ENCODE data around the gene IGSF8.
A peak's percentile ranks its signal among the peaks of the same experiment; 100 is the strongest.
"Not testable (repeated sequence)": the region's sequence is repeated elsewhere in the genome, so short reads cannot be mapped to it uniquely, and the experiment has no call there.

Gene IGSF8

DNA sequence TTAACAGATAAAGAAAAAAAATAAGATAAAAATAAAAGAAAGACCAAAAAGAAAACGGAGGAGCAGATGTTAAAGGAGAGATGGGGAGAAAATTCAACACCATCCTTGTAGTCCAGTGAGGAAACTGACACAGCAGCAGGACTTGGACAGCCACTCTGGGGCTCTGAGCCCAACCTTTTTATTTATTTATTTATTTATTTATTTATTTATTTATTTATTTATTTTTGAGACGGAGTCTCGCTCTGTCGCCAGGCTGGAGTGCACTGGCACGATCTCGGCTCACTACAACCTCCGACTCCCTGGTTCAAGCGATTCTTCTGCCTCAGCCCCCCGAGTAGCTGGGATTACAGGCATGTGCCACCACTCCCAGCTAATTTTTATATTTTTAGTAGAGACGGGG is 13.0 kb upstream of the IGSF8 start:
- POLR2A ChIA-PET; H3K27ac ChIP-seq (ENCODE audit: extremely low read depth, low read depth, low read length); H3K4me3 ChIP-seq (ENCODE audit: low read depth, low read length); H3K9me3 ChIP-seq (ENCODE audit: control insufficient read depth, insufficient read depth, low read depth, low read length); H3K36me3 ChIP-seq (ENCODE audit: control insufficient read depth in 2 of 2, insufficient read depth in 1 of 2, low read length in 2 of 2); H3K4me1 ChIP-seq (ENCODE audit: control insufficient read depth, insufficient read depth, low read length): not testable (repeated sequence)
- CTCF ChIA-PET, result interaction anchor here (0.7 kb wide), 1 partner anchor 140 kb away, joined by 3 read pairs; no protein-coding TSS in a partner anchor
- TF ChIP-seq, protein P1, sequence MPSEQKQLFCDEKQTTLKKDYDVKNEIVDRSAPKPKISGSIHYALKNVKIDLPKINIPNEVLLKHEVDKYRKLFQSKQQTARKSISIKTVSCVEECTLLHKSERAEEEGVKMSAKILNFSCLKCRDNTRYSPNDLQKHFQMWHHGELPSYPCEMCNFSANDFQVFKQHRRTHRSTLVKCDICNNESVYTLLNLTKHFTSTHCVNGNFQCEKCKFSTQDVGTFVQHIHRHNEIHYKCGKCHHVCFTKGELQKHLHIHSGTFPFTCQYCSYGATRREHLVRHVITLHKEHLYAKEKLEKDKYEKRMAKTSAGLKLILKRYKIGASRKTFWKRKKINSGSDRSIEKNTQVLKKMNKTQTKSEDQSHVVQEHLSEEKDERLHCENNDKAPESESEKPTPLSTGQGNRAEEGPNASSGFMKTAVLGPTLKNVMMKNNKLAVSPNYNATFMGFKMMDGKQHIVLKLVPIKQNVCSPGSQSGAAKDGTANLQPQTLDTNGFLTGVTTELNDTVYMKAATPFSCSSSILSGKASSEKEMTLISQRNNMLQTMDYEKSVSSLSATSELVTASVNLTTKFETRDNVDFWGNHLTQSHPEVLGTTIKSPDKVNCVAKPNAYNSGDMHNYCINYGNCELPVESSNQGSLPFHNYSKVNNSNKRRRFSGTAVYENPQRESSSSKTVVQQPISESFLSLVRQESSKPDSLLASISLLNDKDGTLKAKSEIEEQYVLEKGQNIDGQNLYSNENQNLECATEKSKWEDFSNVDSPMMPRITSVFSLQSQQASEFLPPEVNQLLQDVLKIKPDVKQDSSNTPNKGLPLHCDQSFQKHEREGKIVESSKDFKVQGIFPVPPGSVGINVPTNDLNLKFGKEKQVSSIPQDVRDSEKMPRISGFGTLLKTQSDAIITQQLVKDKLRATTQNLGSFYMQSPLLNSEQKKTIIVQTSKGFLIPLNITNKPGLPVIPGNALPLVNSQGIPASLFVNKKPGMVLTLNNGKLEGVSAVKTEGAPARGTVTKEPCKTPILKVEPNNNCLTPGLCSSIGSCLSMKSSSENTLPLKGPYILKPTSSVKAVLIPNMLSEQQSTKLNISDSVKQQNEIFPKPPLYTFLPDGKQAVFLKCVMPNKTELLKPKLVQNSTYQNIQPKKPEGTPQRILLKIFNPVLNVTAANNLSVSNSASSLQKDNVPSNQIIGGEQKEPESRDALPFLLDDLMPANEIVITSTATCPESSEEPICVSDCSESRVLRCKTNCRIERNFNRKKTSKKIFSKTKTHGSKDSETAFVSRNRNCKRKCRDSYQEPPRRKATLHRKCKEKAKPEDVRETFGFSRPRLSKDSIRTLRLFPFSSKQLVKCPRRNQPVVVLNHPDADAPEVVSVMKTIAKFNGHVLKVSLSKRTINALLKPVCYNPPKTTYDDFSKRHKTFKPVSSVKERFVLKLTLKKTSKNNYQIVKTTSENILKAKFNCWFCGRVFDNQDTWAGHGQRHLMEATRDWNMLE (tag by site-specific recombination; conservative IDR thresholded peaks at IDR 0.05; ENCODE audit: low read depth), result peak; percentile 93
- TF ChIP-seq ZNF629 (tag by site-specific recombination; IDR thresholded peaks at IDR 0.05) (peak; percentile 26; the same call in 1 of the 2 replicates), ZBTB8A (tag by site-specific recombination; IDR thresholded peaks at IDR 0.05) (peak; percentile 69), GFI1B (tag by site-specific recombination; IDR thresholded peaks at IDR 0.05) (peak; percentile 30; the same call in 1 of the 2 replicates), ZNF394 (tag by site-specific recombination; IDR thresholded peaks at IDR 0.05; ENCODE audit: borderline replicate concordance) (peak; percentile 95), ZNF664 (tag by site-specific recombination; IDR thresholded peaks at IDR 0.05) (peak; percentile 70; the same call in 1 of the 2 replicates), ZNF266 (tag by site-specific recombination; IDR thresholded peaks at IDR 0.05; ENCODE audit: low read depth) (peak; percentile 73; the same call in 1 of the 2 replicates), ZNF433 (tag by site-specific recombination; IDR thresholded peaks at IDR 0.05; ENCODE audit: low read depth) (peak; percentile 71), ZNF426 (tag by site-specific recombination; IDR thresholded peaks at IDR 0.05) (peak; percentile 93), ZNF514 (tag by site-specific recombination; IDR thresholded peaks at IDR 0.05) (0 out of 2 replicates have a peak, but pooled peaks have one; percentile 31), ZNF529 (tag by site-specific recombination; IDR thresholded peaks at IDR 0.05; ENCODE audit: insufficient replicate concordance) (peak; percentile 40), ZNF558 (tag by site-specific recombination; IDR thresholded peaks at IDR 0.05) (peak; percentile 77; the same call in 1 of the 2 replicates), ZNF138 (tag by site-specific recombination; IDR thresholded peaks at IDR 0.05; ENCODE audit: borderline replicate concordance) (0 out of 2 replicates have a peak, but pooled peaks have one; percentile 65), ZNF560 (tag by site-specific recombination; IDR thresholded peaks at IDR 0.05; ENCODE audit: borderline replicate concordance) (peak; percentile 77; the same call in 1 of the 2 replicates), ZBTB11 (tag by site-specific recombination; conservative IDR thresholded peaks at IDR 0.05; ENCODE audit: low read depth) (peak; percentile 80), ZNF623 (tag by site-specific recombination; IDR thresholded peaks at IDR 0.05) (peak; percentile 72), ZNF530 (tag by site-specific recombination; IDR thresholded peaks at IDR 0.05; ENCODE audit: low read depth) (0 out of 2 replicates have a peak, but pooled peaks have one; percentile 57), ZBTB21 (tag by site-specific recombination; IDR thresholded peaks at IDR 0.05) (peak; percentile 51; the same call in 1 of the 2 replicates), REST (tag by site-specific recombination; IDR thresholded peaks at IDR 0.05) (peak; percentile 74), ZNF292 (tag by site-specific recombination; IDR thresholded peaks at IDR 0.05; ENCODE audit: borderline replicate concordance, low read depth) (0 out of 2 replicates have a peak, but pooled peaks have one; percentile 38), KLF7 (tag by site-specific recombination; IDR thresholded peaks at IDR 0.05; ENCODE audit: borderline replicate concordance) (peak; percentile 54; the same call in 1 of the 2 replicates), ZNF555 (tag by site-specific recombination; conservative IDR thresholded peaks at IDR 0.05) (peak; percentile 88), GLI2 (tag by site-specific recombination; IDR thresholded peaks at IDR 0.05; ENCODE audit: borderline replicate concordance, low read depth) (peak; percentile 52; the same call in 1 of the 2 replicates), ZNF202 (tag by site-specific recombination; IDR thresholded peaks at IDR 0.05; ENCODE audit: borderline replicate concordance) (peak; percentile 63; the same call in 1 of the 2 replicates), ZNF791 (tag by site-specific recombination; IDR thresholded peaks at IDR 0.05) (peak; percentile 66; the same call in 1 of the 2 replicates), ZNF654 (tag by site-specific recombination; IDR thresholded peaks at IDR 0.05; ENCODE audit: low read depth) (peak; percentile 26)
